ENCODE results near the gene TASP1.

The TASP1 gene

DNA sequence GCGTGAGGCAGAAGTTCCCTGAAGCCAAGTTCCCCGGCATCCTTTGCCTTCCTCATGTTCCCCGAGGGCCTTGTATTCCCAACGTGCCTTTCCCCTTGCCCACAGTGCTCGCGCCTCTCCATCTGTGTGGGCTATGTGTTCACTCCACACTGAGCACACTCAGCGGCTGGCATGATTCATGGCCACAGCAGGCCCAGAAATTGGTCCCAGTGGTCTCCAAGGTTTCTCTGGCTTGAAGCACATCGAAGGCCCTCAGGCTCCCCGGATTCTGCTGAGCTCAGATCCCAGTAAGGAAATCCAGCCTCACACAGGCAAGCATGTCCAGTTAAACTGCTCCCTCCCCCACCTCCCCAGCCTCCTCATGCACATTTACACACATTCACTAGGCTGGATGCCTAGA is 294.1 kb downstream of the TASP1 start:
- Histone ChIP-seq H3K4me3 (ENCODE audit: insufficient read depth, low read length, poor library complexity, severe bottlenecking) (no peak overlapping the region), H3K79me2 (ENCODE audit: insufficient read depth, low read length) (no peaks in the 10 kb centered on the region), H3K9me2 (replicated peaks; ENCODE audit: insufficient read depth, low read length) (no peaks in the 10 kb centered on the region; the same call in 1 of the 2 replicates), H3K27me3 (ENCODE audit: low read length) (no peaks in the 10 kb centered on the region), H3K27ac (ENCODE audit: low read depth, low read length) (no peak overlapping the region), H4K20me1 (ENCODE audit: low read depth, low read length) (no peaks in the 10 kb centered on the region), H3K36me3 (ENCODE audit: low read length) (no peaks in the 10 kb centered on the region), H2AFZ (ENCODE audit: low read depth, low read length, severe bottlenecking) (no peak overlapping the region), H3K4me2 (ENCODE audit: low read depth, low read length, poor library complexity, severe bottlenecking) (no peak overlapping the region), H3K9ac (ENCODE audit: low read length) (no peak overlapping the region), H3K9me3 (ENCODE audit: insufficient read depth, low read length) (no peaks in the 10 kb centered on the region), H3F3A (ENCODE audit: insufficient read depth) (no peaks in the 10 kb centered on the region)
- TF ChIP-seq, protein P1, sequence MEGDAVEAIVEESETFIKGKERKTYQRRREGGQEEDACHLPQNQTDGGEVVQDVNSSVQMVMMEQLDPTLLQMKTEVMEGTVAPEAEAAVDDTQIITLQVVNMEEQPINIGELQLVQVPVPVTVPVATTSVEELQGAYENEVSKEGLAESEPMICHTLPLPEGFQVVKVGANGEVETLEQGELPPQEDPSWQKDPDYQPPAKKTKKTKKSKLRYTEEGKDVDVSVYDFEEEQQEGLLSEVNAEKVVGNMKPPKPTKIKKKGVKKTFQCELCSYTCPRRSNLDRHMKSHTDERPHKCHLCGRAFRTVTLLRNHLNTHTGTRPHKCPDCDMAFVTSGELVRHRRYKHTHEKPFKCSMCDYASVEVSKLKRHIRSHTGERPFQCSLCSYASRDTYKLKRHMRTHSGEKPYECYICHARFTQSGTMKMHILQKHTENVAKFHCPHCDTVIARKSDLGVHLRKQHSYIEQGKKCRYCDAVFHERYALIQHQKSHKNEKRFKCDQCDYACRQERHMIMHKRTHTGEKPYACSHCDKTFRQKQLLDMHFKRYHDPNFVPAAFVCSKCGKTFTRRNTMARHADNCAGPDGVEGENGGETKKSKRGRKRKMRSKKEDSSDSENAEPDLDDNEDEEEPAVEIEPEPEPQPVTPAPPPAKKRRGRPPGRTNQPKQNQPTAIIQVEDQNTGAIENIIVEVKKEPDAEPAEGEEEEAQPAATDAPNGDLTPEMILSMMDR (IDR thresholded peaks at IDR 0.05; ENCODE audit: insufficient read depth, low read length, poor library complexity, severe bottlenecking) = no peak
- no peak for TF ChIP-seq EZH2phosphoT487 (conservative IDR thresholded peaks at IDR 0.05; ENCODE audit: low read length)

DNA sequence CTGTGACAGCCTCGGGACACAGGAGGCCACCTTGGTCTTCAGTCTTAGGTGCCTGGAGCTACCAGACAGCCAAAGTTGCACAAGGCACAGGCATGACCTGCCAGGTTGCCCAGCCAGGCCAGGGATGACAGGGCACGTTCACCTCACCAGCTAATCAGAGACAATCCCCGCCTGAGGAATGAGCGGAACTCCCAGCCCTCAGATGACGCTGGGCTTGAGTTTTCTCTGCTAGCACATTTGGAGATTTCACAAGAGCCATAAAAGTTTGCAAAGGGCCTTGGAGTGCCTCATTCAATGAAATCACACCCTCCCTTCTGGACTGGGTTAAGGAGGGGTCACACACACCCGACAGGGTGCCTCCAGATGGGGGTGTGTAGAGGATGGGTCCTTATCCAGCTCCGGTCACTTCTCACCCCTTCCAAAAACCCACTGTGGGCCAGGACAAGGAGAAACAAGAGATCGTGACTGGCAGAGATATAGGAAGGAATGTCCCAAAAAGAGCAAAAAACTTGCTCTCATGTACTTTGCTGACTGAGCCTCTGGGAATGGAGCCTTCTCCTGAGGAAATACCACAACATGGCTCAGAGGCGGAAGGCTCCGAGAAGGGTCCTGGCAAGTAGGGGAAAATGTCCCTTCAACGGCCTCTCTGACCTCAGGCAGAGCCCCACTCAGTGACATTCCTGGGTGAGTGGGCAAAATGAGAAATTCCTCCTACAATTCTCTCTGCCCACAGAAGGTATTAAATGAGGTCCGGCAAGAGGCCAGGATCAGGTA is 296.1 kb downstream of the TASP1 start:
- Histone ChIP-seq H3K27me3 (ENCODE audit: low read length) (no peaks in the 10 kb centered on the region), H3F3A (ENCODE audit: insufficient read depth) (no peaks in the 10 kb centered on the region), H3K27ac (ENCODE audit: low read depth, low read length) (no peak overlapping the region), H3K9me2 (replicated peaks; ENCODE audit: insufficient read depth, low read length) (no peaks in the 10 kb centered on the region), H3K4me2 (ENCODE audit: low read depth, low read length, poor library complexity, severe bottlenecking) (no peak overlapping the region), H3K9me3 (ENCODE audit: insufficient read depth, low read length) (no peaks in the 10 kb centered on the region), H3K79me2 (ENCODE audit: insufficient read depth, low read length) (no peaks in the 10 kb centered on the region), H3K36me3 (ENCODE audit: low read length) (no peaks in the 10 kb centered on the region), H3K4me3 (ENCODE audit: insufficient read depth, low read length, poor library complexity, severe bottlenecking) (no peak overlapping the region), H4K20me1 (ENCODE audit: low read depth, low read length) (no peaks in the 10 kb centered on the region), H3K9ac (ENCODE audit: low read length) (no peak overlapping the region), H2AFZ (ENCODE audit: low read depth, low read length, severe bottlenecking) (no peak overlapping the region)
- no peak for TF ChIP-seq EZH2phosphoT487 (conservative IDR thresholded peaks at IDR 0.05; ENCODE audit: low read length)
- TF ChIP-seq, protein P1 (IDR thresholded peaks at IDR 0.05; ENCODE audit: insufficient read depth, low read length, poor library complexity, severe bottlenecking) = no peak

DNA sequence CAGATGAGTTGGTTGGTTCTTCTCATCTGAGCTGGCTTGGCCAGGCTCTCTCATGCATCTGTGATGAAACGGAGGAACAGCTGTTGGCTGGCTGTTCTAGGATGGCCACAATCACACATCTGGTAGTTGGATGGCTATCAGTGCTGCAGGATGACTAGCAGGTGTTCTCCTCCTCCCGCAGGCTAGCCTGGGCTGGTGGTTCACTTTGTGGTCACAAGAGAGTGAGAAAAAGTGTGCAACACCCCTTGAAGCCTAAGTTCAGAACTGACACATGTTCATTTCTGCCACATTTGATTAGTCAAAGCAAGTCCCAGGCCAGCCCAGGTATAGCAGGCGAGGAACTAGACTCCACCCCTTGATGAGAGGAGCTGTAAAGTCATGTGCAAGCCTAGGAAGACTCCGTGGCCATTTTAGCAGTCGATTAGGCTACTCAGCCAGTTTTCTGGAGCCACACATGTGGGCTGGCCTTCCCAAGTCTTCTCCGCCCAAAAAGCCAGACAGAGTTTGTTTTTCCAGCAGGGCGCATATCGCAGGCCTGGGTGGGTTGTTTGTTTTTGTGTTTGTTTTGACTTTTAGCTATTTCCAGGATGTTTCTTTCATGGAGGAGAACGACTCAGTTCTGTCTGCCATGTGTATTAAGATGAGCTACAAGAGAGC is 296.9 kb downstream of the TASP1 start:
- Histone ChIP-seq H3K9ac (ENCODE audit: low read length) (no peak overlapping the region), H4K20me1 (ENCODE audit: low read depth, low read length) (no peaks in the 10 kb centered on the region), H3K27me3 (ENCODE audit: low read length) (no peaks in the 10 kb centered on the region), H3K27ac (ENCODE audit: low read depth, low read length) (no peak overlapping the region), H3F3A (ENCODE audit: insufficient read depth) (no peaks in the 10 kb centered on the region), H3K4me3 (ENCODE audit: insufficient read depth, low read length, poor library complexity, severe bottlenecking) (no peak overlapping the region), H2AFZ (ENCODE audit: low read depth, low read length, severe bottlenecking) (no peak overlapping the region), H3K79me2 (ENCODE audit: insufficient read depth, low read length) (no peaks in the 10 kb centered on the region), H3K4me2 (ENCODE audit: low read depth, low read length, poor library complexity, severe bottlenecking) (no peak overlapping the region), H3K9me2 (replicated peaks; ENCODE audit: insufficient read depth, low read length) (no peaks in the 10 kb centered on the region), H3K36me3 (ENCODE audit: low read length) (no peaks in the 10 kb centered on the region), H3K9me3 (ENCODE audit: insufficient read depth, low read length) (no peaks in the 10 kb centered on the region)
- no peak for TF ChIP-seq EZH2phosphoT487 (conservative IDR thresholded peaks at IDR 0.05; ENCODE audit: low read length)
- TF ChIP-seq, protein P1 (IDR thresholded peaks at IDR 0.05; ENCODE audit: insufficient read depth, low read length, poor library complexity, severe bottlenecking) = no peak
